Sigmoid colon (tissue), 7 donors: ENCODE results near the gene MPV17. TPM values are rescaled to one million over a fixed set of nuclear protein-coding genes. Genes with fewer than 3 reads are reported as not detected.

Experiments
- DNase-seq: peaks from one replicate; pipeline ENCODE4 v3.0.0-alpha.2; 2019
- H3K27ac ChIP-seq, 4 donors: fragments of 200-600 bp; sonication (generic); one replicate each; pipeline ENCODE4 v1.5.1; 2016 to 2019; ENCODE audit warnings: mild to moderate bottlenecking in 1 of 4
- H3K27me3 ChIP-seq, 3 donors: fragments of 200-600 bp; sonication (generic); one replicate each; pipeline ENCODE4 v1.5.1; 2019; ENCODE audit warnings: mild to moderate bottlenecking in 1 of 3
- H3K36me3 ChIP-seq, 4 donors: fragments of 200-600 bp; sonication (generic); one replicate each; pipeline ENCODE4 v1.5.1; 2016 to 2019
- H3K4me1 ChIP-seq, 4 donors: fragments of 200-600 bp; sonication (generic); one replicate each; pipeline ENCODE4 v1.5.1; 2017 to 2019
- H3K4me3 ChIP-seq, 4 donors: fragments of 200-600 bp; sonication (generic); one replicate each; pipeline ENCODE4 v1.5.1; 2017 to 2019; ENCODE audit warnings: mild to moderate bottlenecking in 2 of 4, moderate library complexity in 1 of 4
- H3K9me3 ChIP-seq, 4 donors: fragments of 200-600 bp in 3 of 4; sonication (generic) in 3 of 4; one replicate each; pipeline versions ENCODE4 v1.5.1 to v1.6.1; 2013 to 2019
- EP300 ChIP-seq, 4 donors: sonication (generic); formaldehyde crosslinking; IDR thresholded peaks; one replicate each; pipeline ENCODE4 v1.6.1; 2017; ENCODE audit warnings: antibody characterized with exemption in 4 of 4
- POLR2A ChIP-seq, 2 donors: fragments of 450-650 bp; IDR thresholded peaks; one replicate each; pipeline ENCODE4 v1.6.1; 2016; ENCODE audit warnings: antibody characterized with exemption in 2 of 2, mild to moderate bottlenecking in 2 of 2, moderate library complexity in 2 of 2
- POLR2AphosphoS5 ChIP-seq, 4 donors: sonication (generic); formaldehyde crosslinking; IDR thresholded peaks; one replicate each; pipeline ENCODE4 v1.6.1; 2017; ENCODE audit warnings: antibody characterized with exemption in 4 of 4
- WGBS, 2 donors: extraction: QIAGEN DNeasy Blood & Tissue Kit; methylation state at CpG; one replicate each; pipeline ENCODE4 v1.1.7; 2013; 5-methylcytosine and 5-hydroxymethylcytosine counted together
- intact Hi-C: fragments of 100-400 bp; cut with DNase I; formaldehyde crosslinking; loops from one replicate; pipeline ENCODE4 v1.15.1; 2023
- polyA plus RNA-seq, 3 donors: library from polyadenylated mRNA; stranded (reverse); fragments of 200-250 nt; gene quantifications; one replicate each; pipeline ENCODE4 v1.2.3, GENCODE V29; 2013
- total RNA-seq, 4 donors: library from RNA; depleted of rRNA; stranded (reverse); fragments of >200 nt; gene quantifications; one replicate each; pipeline ENCODE4 v1.1.0, GENCODE V29; 2016
- TF ChIP-seq, protein P1 (sequence below), 4 experiments: fragments of 450-650 bp in 3 of 4; fragments of 200-600 bp in 1 of 4; IDR thresholded peaks; one replicate each; pipeline ENCODE4 v1.5.1; 2016 to 2019; ENCODE audit warnings: antibody characterized with exemption in 4 of 4, mild to moderate bottlenecking in 3 of 4, moderate library complexity in 2 of 4
- donor health status: healthy with polysubstance abuse.
- donor health status: Bipolar disorder and iron deficiency.
- donor health status: healthy.

Gene MPV17
- total and polyA plus RNA-seq, 7 donors: 22.2 to 68.6 (median 59.9) TPM

DNA sequence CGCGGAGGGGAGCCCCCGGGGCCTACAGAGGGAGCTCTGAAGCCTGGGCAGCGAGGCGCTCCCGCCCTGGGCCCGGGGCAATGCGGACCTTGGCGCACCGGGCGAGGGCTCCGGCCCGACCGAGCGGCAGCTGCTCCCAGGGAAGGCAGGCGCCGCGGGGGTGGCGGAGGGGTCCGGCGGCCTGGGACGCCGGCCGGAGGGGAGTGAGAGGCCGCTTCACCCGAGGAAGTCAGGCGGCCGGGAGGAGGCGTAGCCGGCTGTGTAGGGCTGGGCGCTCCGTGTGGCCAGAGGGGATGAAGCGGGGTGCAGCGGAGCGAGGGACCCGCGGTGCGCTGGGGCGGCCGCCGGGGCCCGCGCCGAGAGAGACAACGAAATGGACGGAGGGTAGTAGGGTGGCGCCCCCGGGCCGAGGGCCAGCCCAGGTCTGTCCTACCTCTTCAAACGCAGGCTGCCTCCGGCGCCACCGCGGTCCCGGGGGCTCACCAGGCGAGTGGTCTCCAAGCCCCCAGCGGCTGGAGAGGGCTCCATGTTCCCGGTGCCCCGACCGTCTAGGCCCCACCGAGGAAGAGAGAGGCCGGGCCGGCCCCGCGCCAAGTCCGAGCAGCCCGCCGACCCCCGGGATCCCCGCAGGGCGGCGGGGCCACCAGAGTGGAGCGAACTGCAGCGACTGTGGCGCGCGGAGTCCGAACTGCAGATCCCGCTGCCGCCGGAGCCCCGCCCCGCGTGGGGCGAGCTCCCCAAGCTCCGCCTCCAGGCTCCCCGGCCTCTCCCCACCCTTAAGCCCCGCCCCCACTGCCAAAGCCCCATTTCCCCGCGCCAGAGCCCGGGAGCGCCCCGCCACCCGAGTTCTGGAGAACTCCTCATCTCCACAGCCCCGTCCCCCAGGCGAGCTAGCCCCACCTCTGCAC, 60.3 kb downstream of the MPV17 start, which contains the start of gene SLC30A3:
Gene SLC30A3, minus strand, starts transcription at position 669 of the 908 bp plus-strand sequence. Its CDS starts 141 bp downstream, at position 528.
- 1% methylated on average over 96 of the region's 96 CpGs for WGBS, 2 donors
- Histone ChIP-seq H3K4me1 (peaks cover 0 to 38% (median 37%) of the 10 kb centered on the region in 4 donors), H3K4me3 (peak within 1 kb of the TSS; percentile 13 to 50 (median 44)), H3K9me3 (no peaks in the 10 kb centered on the region), H3K27ac (no peak within 1 kb of the TSS), H3K27me3 (peaks cover 47 to 100% (median 92%) of the 10 kb centered on the region in 3 donors), H3K36me3 (no peaks in the 10 kb centered on the region)
- DNase-seq: peak; percentile 71
- TF ChIP-seq POLR2AphosphoS5 (IDR thresholded peaks at IDR 0.05) (peak in 1 of 4 donors; percentile 47), POLR2A (IDR thresholded peaks at IDR 0.05) (no peak)
- TF ChIP-seq, protein P1, sequence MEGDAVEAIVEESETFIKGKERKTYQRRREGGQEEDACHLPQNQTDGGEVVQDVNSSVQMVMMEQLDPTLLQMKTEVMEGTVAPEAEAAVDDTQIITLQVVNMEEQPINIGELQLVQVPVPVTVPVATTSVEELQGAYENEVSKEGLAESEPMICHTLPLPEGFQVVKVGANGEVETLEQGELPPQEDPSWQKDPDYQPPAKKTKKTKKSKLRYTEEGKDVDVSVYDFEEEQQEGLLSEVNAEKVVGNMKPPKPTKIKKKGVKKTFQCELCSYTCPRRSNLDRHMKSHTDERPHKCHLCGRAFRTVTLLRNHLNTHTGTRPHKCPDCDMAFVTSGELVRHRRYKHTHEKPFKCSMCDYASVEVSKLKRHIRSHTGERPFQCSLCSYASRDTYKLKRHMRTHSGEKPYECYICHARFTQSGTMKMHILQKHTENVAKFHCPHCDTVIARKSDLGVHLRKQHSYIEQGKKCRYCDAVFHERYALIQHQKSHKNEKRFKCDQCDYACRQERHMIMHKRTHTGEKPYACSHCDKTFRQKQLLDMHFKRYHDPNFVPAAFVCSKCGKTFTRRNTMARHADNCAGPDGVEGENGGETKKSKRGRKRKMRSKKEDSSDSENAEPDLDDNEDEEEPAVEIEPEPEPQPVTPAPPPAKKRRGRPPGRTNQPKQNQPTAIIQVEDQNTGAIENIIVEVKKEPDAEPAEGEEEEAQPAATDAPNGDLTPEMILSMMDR (IDR thresholded peaks at IDR 0.05): no peak
- intact Hi-C loops: no loop called here

DNA sequence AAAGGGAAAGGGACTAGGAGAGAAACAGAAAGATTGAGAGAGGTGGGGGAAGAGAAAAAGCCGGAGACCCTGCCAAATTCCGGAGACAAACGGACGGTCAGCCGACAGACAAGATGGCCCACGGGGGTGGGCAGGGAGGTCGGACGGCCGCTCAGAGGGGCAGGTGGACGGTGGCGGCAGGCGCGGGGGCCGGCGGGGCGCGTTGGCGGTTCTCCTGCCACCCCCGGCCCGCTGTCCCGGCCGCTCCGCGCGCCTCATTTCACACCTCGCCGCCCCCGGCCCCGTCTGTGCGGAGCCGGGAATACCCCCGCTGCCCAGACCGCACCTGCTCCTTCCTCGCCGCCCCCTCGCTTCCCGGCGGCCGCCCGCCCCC, 61.0 kb downstream of the MPV17 start:
- no peak for DNase-seq
- Histone ChIP-seq H3K9me3 (no peaks in the 10 kb centered on the region), H3K27ac (no peak overlapping the region), H3K4me1 (peaks cover 0 to 38% (median 37%) of the 10 kb centered on the region in 4 donors), H3K4me3 (peak overlapping the region in 3 of 4 donors; percentile 42 to 50 (median 46)), H3K36me3 (no peaks in the 10 kb centered on the region), H3K27me3 (peaks cover 47 to 99% (median 87%) of the 10 kb centered on the region in 3 donors)
- TF ChIP-seq, protein P1 (IDR thresholded peaks at IDR 0.05): no peak
- no peak for TF ChIP-seq POLR2A (IDR thresholded peaks at IDR 0.05)
- no peak for TF ChIP-seq POLR2AphosphoS5 (IDR thresholded peaks at IDR 0.05)
- no peak for TF ChIP-seq EP300 (IDR thresholded peaks at IDR 0.05)
- WGBS, 2 donors: 4 to 5% methylated on average over 40 of the region's 40 CpGs
- intact Hi-C loops: no loop called here

DNA sequence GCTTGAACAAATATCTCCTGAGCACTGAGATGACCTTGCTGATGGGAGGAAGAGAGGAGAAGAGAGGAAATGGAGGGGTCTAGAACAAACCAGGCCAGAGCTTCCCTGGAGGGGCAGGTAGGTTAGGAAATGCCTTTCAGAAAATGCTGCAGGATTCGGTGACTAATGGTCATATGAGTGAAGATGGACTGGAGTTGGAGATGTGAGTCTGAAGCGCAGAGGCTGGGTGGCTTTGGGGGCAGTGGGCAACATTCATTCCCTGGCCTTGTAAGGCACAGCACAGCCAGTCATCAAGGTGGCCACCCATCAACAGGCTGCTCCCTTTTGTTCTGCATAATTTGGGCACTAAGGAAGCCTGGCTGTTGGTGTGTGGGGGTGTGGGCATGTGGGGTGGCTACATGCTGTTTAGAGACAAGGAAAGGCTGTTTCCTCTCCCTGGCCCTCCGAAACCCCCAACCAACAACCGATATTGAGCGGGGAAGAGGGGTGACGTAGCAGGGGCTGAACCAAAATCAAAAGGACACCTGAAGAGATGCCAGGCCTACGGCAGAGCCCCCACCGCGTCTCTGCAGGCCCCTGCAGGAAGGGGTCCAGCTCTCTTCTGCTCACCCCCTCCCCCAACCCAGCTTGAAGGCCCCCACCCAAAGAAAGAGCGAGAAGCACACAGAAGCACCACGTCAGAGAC, 61.5 kb downstream of the MPV17 start:
- Histone ChIP-seq H3K4me1 (peaks cover 0 to 38% (median 37%) of the 10 kb centered on the region in 4 donors), H3K4me3 (no peak overlapping the region), H3K27ac (no peak overlapping the region), H3K27me3 (peaks cover 47 to 99% (median 82%) of the 10 kb centered on the region in 3 donors), H3K9me3 (no peaks in the 10 kb centered on the region), H3K36me3 (no peaks in the 10 kb centered on the region)
- DNase-seq: no peak
- intact Hi-C loops: no loop called here
- WGBS, 2 donors: 50 to 52% methylated on average over 11 of the region's 11 CpGs
- TF ChIP-seq POLR2A (IDR thresholded peaks at IDR 0.05) (no peak), POLR2AphosphoS5 (IDR thresholded peaks at IDR 0.05) (no peak), EP300 (IDR thresholded peaks at IDR 0.05) (no peak)
- TF ChIP-seq, protein P1 (IDR thresholded peaks at IDR 0.05): no peak

Other genes with a start within 250 kb of the MPV17 start
- gene EMILIN1, start 244.5 kb downstream of the MPV17 start, total RNA-seq: 100 to 1,000 TPM; 156 to 350 (median 279) TPM
- gene EMILIN1, start 244.5 kb downstream of the MPV17 start, polyA plus RNA-seq: 10 to 100 TPM in 1 of 3 donors, 1 to 10 TPM in 2; 4.8 to 50.9 (median 5.3) TPM
- 1 to 10 TPM; 1.6 to 5.3 (median 3.8) TPM for gene KHK, start 236.3 kb downstream of the MPV17 start, total RNA-seq
- gene KHK, start 236.3 kb downstream of the MPV17 start, polyA plus RNA-seq: 10 to 100 TPM in 1 of 3 donors, 1 to 10 TPM in 2; 2.4 to 12.7 (median 6.7) TPM
- 1 to 10 TPM in 2 of 4 donors, under 1 TPM in 2; 0.68 to 1.4 (median 0.97) TPM for gene CGREF1, start 204.0 kb downstream of the MPV17 start, total RNA-seq
- 1 to 10 TPM in 1 of 3 donors, not detected in 2; 2.6 TPM for gene CGREF1, start 204.0 kb downstream of the MPV17 start, polyA plus RNA-seq
- not detected for gene ABHD1, start 199.3 kb downstream of the MPV17 start, total RNA-seq
- gene ABHD1, start 199.3 kb downstream of the MPV17 start, polyA plus RNA-seq: under 1 TPM in 1 of 3 donors, not detected in 2; 0.15 TPM
- 10 to 100 TPM; 47.6 to 58.5 (median 51.6) TPM for gene PREB, start 188.5 kb downstream of the MPV17 start, total RNA-seq
- 10 to 100 TPM; 28.2 to 50.1 (median 41.8) TPM for gene PREB, start 188.5 kb downstream of the MPV17 start, polyA plus RNA-seq
- gene PRR30, start 183.7 kb downstream of the MPV17 start, total RNA-seq: not detected
- gene PRR30, start 183.7 kb downstream of the MPV17 start, polyA plus RNA-seq: not detected
- gene TCF23, start 174.1 kb downstream of the MPV17 start, total RNA-seq: not detected
- under 1 TPM in 1 of 3 donors, not detected in 2; 0.03 TPM for gene TCF23, start 174.1 kb downstream of the MPV17 start, polyA plus RNA-seq
- gene ATRAID, start 111.1 kb downstream of the MPV17 start, total RNA-seq: 100 to 1,000 TPM; 128 to 226 (median 159) TPM
- gene ATRAID, start 111.1 kb downstream of the MPV17 start, polyA plus RNA-seq: 10 to 100 TPM; 58.5 to 99.7 (median 73.9) TPM
- gene SLC5A6, start 110.8 kb downstream of the MPV17 start, total RNA-seq: 10 to 100 TPM in 3 of 4 donors, 1 to 10 TPM in 1; 7.2 to 15.5 (median 12.9) TPM
- gene SLC5A6, start 110.8 kb downstream of the MPV17 start, polyA plus RNA-seq: 10 to 100 TPM in 1 of 3 donors, 1 to 10 TPM in 2; 2.4 to 26.7 (median 3.5) TPM
- gene CAD, start 105.7 kb downstream of the MPV17 start, total RNA-seq: 10 to 100 TPM in 3 of 4 donors, 1 to 10 TPM in 1; 9.1 to 25.2 (median 17.1) TPM
- gene CAD, start 105.7 kb downstream of the MPV17 start, polyA plus RNA-seq: 10 to 100 TPM in 1 of 3 donors, 1 to 10 TPM in 2; 1.8 to 27.4 (median 3.0) TPM
- gene SLC30A3, start 60.0 kb downstream of the MPV17 start, total RNA-seq: 1 to 10 TPM in 1 of 4 donors, under 1 TPM in 2, not detected in 1; 0.28 to 1.1 (median 0.68) TPM
- gene SLC30A3, start 60.0 kb downstream of the MPV17 start, polyA plus RNA-seq: under 1 TPM in 2 of 3 donors, not detected in 1; 0.10 to 0.60 TPM
- gene DNAJC5G, start 47.7 kb downstream of the MPV17 start, total RNA-seq: 1 to 10 TPM in 1 of 4 donors, under 1 TPM in 1, not detected in 2; 0.71 to 1.7 TPM
- not detected for gene DNAJC5G, start 47.7 kb downstream of the MPV17 start, polyA plus RNA-seq
- gene TRIM54, start 40.7 kb downstream of the MPV17 start, total RNA-seq: under 1 TPM in 1 of 4 donors, not detected in 3; 0.41 TPM
- gene TRIM54, start 40.7 kb downstream of the MPV17 start, polyA plus RNA-seq: under 1 TPM in 2 of 3 donors, not detected in 1; 0.16 to 0.46 TPM
- gene UCN, start 14.7 kb downstream of the MPV17 start, total RNA-seq: 1 to 10 TPM in 3 of 4 donors, under 1 TPM in 1; 0.71 to 6.5 (median 2.8) TPM
- gene UCN, start 14.7 kb downstream of the MPV17 start, polyA plus RNA-seq: under 1 TPM in 1 of 3 donors, not detected in 2; 0.89 TPM
- 10 to 100 TPM; 23.3 to 46.5 (median 28.9) TPM for gene GTF3C2, start 33.7 kb upstream of the MPV17 start, total RNA-seq
- 10 to 100 TPM; 28.8 to 33.4 (median 31.9) TPM for gene GTF3C2, start 33.7 kb upstream of the MPV17 start, polyA plus RNA-seq
- gene EIF2B4, start 47.2 kb upstream of the MPV17 start, total RNA-seq: 10 to 100 TPM; 41.5 to 64.2 (median 54.8) TPM
- gene EIF2B4, start 47.2 kb upstream of the MPV17 start, polyA plus RNA-seq: 10 to 100 TPM; 26.4 to 31.4 (median 28.0) TPM
- gene SNX17, start 47.5 kb upstream of the MPV17 start, total RNA-seq: 100 to 1,000 TPM in 1 of 4 donors, 10 to 100 TPM in 3; 71.2 to 102 (median 98.1) TPM
- gene SNX17, start 47.5 kb upstream of the MPV17 start, polyA plus RNA-seq: 10 to 100 TPM; 70.5 to 92.4 (median 78.1) TPM
- 1 to 10 TPM; 5.0 to 8.7 (median 7.2) TPM for gene ZNF513, start 57.6 kb upstream of the MPV17 start, total RNA-seq
- 10 to 100 TPM; 15.7 to 27.5 (median 20.4) TPM for gene ZNF513, start 57.6 kb upstream of the MPV17 start, polyA plus RNA-seq
- gene PPM1G, start 86.5 kb upstream of the MPV17 start, total RNA-seq: 10 to 100 TPM; 40.8 to 48.3 (median 44.5) TPM
- gene PPM1G, start 86.5 kb upstream of the MPV17 start, polyA plus RNA-seq: 10 to 100 TPM; 42.0 to 93.4 (median 47.4) TPM
- 10 to 100 TPM; 78.5 to 93.5 (median 86.4) TPM for gene NRBP1, start 105.5 kb upstream of the MPV17 start, total RNA-seq
- gene NRBP1, start 105.5 kb upstream of the MPV17 start, polyA plus RNA-seq: 10 to 100 TPM; 60.8 to 72.8 (median 72.7) TPM
- gene KRTCAP3, start 119.3 kb upstream of the MPV17 start, total RNA-seq: under 1 TPM in 1 of 4 donors, not detected in 3; 0.54 TPM
- gene KRTCAP3, start 119.3 kb upstream of the MPV17 start, polyA plus RNA-seq: 10 to 100 TPM; 33.0 to 93.5 (median 46.5) TPM
- gene IFT172, start 166.6 kb upstream of the MPV17 start, total RNA-seq: 10 to 100 TPM; 25.7 to 37.7 (median 33.9) TPM
- 100 to 1,000 TPM in 2 of 3 donors, 10 to 100 TPM in 1; 82.3 to 139 (median 123) TPM for gene IFT172, start 166.6 kb upstream of the MPV17 start, polyA plus RNA-seq
- gene FNDC4, start 172.1 kb upstream of the MPV17 start, total RNA-seq: 1 to 10 TPM; 6.1 to 6.8 (median 6.6) TPM
- gene FNDC4, start 172.1 kb upstream of the MPV17 start, polyA plus RNA-seq: 1 to 10 TPM in 2 of 3 donors, under 1 TPM in 1; 0.69 to 4.9 (median 4.8) TPM
- 1 to 10 TPM in 1 of 4 donors, not detected in 3; 1.1 TPM for gene GCKR, start 173.7 kb upstream of the MPV17 start, total RNA-seq
- gene GCKR, start 173.7 kb upstream of the MPV17 start, polyA plus RNA-seq: under 1 TPM in 1 of 3 donors, not detected in 2; 0.32 TPM